GM12891 (cell line): Measurements from ENCODE around the gene NFIL3.

Experiments used
- POLR2A ChIP-seq: IDR thresholded peaks from 2 replicates; pipeline ENCODE4 v1.6.1; 2011; ENCODE audit warnings: low read depth, low read length, control low read depth
- POLR2AphosphoS5 ChIP-seq: IDR thresholded peaks from 2 replicates; pipeline ENCODE4 v1.6.1; 2011; ENCODE audit warnings: low read depth, low read length, control low read depth
- TAF1 ChIP-seq: IDR thresholded peaks from 2 replicates; pipeline ENCODE4 v1.6.1; 2011; ENCODE audit warnings: low read depth, low read length, control low read depth

DNA sequence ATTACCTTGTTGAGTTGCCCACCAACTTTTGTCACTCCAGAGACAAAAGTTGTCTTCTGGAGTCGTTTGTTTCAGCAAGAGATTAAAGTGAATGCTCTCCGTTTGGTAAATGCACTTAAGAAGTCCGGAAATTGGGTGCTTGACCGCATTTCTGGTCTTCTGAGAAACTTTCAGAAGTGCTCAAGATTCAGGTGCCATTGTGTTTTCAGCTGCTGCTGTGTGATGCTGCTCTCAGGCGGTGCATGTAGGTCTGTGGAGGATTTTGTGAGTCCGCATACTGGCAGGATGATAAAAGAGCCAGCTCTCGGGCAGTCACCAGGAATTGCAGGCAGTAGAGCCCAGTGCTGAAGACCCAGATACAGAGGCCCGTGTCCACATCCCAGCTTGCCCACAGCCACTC lies 5.9 kb upstream of the NFIL3 start:
- TF ChIP-seq POLR2A (no peak), POLR2AphosphoS5 (no peak), TAF1 (no peak)
